ENCODE measurements around the gene SPDL1. TPM values are rescaled to one million over a fixed set of nuclear protein-coding genes. Genes with fewer than 3 reads are reported as not detected.

SPDL1 gene
- total RNA-seq, 1 donor = 10.9 TPM

- no peaks in the 10 kb centered on the region for H3K36me3 ChIP-seq (ENCODE audit: insufficient read depth, low read length)
- no peaks in the 10 kb centered on the region for H3K9me3 ChIP-seq (ENCODE audit: low read depth, low read length)
- no peaks in the 10 kb centered on the region for H3K27me3 ChIP-seq (ENCODE audit: insufficient read depth, low read length)
- no peak overlapping the region for H3K4me2 ChIP-seq (ENCODE audit: insufficient read depth, low read length)
- no peaks in the 10 kb centered on the region for H3K79me2 ChIP-seq (ENCODE audit: insufficient read depth, low read length)
- no peak for DNase-seq (ENCODE audit: insufficient read length, low spot score, missing footprints)
- no peak overlapping the region for H3K27ac ChIP-seq (ENCODE audit: low read depth, low read length)
- peaks cover 18% of the 10 kb centered on the region for H3K4me1 ChIP-seq (ENCODE audit: insufficient read depth, low read length)
- H3K4me3 ChIP-seq (ENCODE audit: insufficient read depth, low read length) = no peak overlapping the region
- H2AFZ ChIP-seq (ENCODE audit: low read length) = no peak overlapping the region
- no peaks in the 10 kb centered on the region for H4K20me1 ChIP-seq (ENCODE audit: insufficient read depth, low read length)
- TF ChIP-seq, protein P1, sequence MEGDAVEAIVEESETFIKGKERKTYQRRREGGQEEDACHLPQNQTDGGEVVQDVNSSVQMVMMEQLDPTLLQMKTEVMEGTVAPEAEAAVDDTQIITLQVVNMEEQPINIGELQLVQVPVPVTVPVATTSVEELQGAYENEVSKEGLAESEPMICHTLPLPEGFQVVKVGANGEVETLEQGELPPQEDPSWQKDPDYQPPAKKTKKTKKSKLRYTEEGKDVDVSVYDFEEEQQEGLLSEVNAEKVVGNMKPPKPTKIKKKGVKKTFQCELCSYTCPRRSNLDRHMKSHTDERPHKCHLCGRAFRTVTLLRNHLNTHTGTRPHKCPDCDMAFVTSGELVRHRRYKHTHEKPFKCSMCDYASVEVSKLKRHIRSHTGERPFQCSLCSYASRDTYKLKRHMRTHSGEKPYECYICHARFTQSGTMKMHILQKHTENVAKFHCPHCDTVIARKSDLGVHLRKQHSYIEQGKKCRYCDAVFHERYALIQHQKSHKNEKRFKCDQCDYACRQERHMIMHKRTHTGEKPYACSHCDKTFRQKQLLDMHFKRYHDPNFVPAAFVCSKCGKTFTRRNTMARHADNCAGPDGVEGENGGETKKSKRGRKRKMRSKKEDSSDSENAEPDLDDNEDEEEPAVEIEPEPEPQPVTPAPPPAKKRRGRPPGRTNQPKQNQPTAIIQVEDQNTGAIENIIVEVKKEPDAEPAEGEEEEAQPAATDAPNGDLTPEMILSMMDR (IDR thresholded peaks at IDR 0.05; ENCODE audit: extremely low read depth, low read depth, low read length) = no peak
Observed at GRCh38 chr5:169546346-169546745, 37.2 kb upstream of the SPDL1 start.

GRCh38 chr5:169547508-169547907 is 36.1 kb upstream of the SPDL1 start:
- peak overlapping the region; percentile 51 for H3K4me2 ChIP-seq (ENCODE audit: insufficient read depth, low read length)
- H3K9me3 ChIP-seq (ENCODE audit: low read depth, low read length) = no peaks in the 10 kb centered on the region
- no peak overlapping the region for H3K27ac ChIP-seq (ENCODE audit: low read depth, low read length)
- H3K4me3 ChIP-seq (ENCODE audit: insufficient read depth, low read length) = peak overlapping the region; percentile 14
- no peaks in the 10 kb centered on the region for H3K27me3 ChIP-seq (ENCODE audit: insufficient read depth, low read length)
- H4K20me1 ChIP-seq (ENCODE audit: insufficient read depth, low read length) = no peaks in the 10 kb centered on the region
- no peaks in the 10 kb centered on the region for H3K36me3 ChIP-seq (ENCODE audit: insufficient read depth, low read length)
- no peaks in the 10 kb centered on the region for H3K79me2 ChIP-seq (ENCODE audit: insufficient read depth, low read length)
- H2AFZ ChIP-seq (ENCODE audit: low read length) = peak overlapping the region; percentile 42
- peaks cover 18% of the 10 kb centered on the region for H3K4me1 ChIP-seq (ENCODE audit: insufficient read depth, low read length)
- TF ChIP-seq, protein P1 (IDR thresholded peaks at IDR 0.05; ENCODE audit: extremely low read depth, low read depth, low read length) = no peak
- no peak for DNase-seq (ENCODE audit: insufficient read length, low spot score, missing footprints)

GRCh38 chr5:169548315-169548714 is 35.3 kb upstream of the SPDL1 start:
- no peak for DNase-seq (ENCODE audit: insufficient read length, low spot score, missing footprints)
- Histone ChIP-seq H3K79me2 (ENCODE audit: insufficient read depth, low read length) (no peaks in the 10 kb centered on the region), H3K36me3 (ENCODE audit: insufficient read depth, low read length) (no peaks in the 10 kb centered on the region), H3K27ac (ENCODE audit: low read depth, low read length) (no peak overlapping the region), H3K9me3 (ENCODE audit: low read depth, low read length) (no peaks in the 10 kb centered on the region), H3K4me1 (ENCODE audit: insufficient read depth, low read length) (peaks cover 18% of the 10 kb centered on the region), H3K4me2 (ENCODE audit: insufficient read depth, low read length) (peak overlapping the region; percentile 51), H2AFZ (ENCODE audit: low read length) (no peak overlapping the region), H4K20me1 (ENCODE audit: insufficient read depth, low read length) (no peaks in the 10 kb centered on the region), H3K27me3 (ENCODE audit: insufficient read depth, low read length) (no peaks in the 10 kb centered on the region), H3K4me3 (ENCODE audit: insufficient read depth, low read length) (no peak overlapping the region)
- TF ChIP-seq, protein P1 (IDR thresholded peaks at IDR 0.05; ENCODE audit: extremely low read depth, low read depth, low read length) = peak; percentile 71

DNA sequence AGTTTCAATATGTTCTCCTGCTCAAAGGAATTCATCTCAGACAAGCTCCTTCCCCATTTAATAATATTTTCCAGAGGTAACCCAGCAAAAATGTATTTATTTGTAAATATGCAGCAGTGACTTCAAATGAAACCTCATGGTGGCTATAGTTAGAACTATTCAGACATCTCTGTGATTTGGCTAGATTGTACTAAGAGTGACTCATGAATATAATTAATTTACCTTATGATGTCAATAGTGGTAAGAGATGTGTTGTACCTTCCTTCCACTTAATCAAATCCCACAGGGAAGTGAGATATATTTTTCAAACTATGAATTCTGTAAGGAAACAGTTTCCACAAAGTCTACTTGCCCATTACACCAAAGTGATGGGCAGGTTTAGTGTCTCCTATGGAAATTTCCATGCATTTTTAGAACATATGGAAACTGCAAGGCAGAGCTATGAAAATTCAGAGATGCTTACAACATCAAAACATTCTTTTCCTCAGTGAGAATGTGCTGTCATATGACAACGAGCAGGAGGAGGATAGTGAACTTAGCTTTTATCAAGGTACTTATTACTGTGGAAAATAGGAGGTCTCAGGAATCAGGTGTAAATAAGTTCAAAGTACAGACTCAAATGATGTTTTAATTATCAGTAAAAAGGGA is 34.0 kb upstream of the SPDL1 start:
- H3K4me2 ChIP-seq (ENCODE audit: insufficient read depth, low read length) = no peak overlapping the region
- H3K4me1 ChIP-seq (ENCODE audit: insufficient read depth, low read length) = peaks cover 18% of the 10 kb centered on the region
- no peaks in the 10 kb centered on the region for H3K27me3 ChIP-seq (ENCODE audit: insufficient read depth, low read length)
- TF ChIP-seq, protein P1 (IDR thresholded peaks at IDR 0.05; ENCODE audit: extremely low read depth, low read depth, low read length) = no peak
- H3K27ac ChIP-seq (ENCODE audit: low read depth, low read length) = no peak overlapping the region
- no peak overlapping the region for H3K4me3 ChIP-seq (ENCODE audit: insufficient read depth, low read length)
- no peak for DNase-seq (ENCODE audit: insufficient read length, low spot score, missing footprints)
- H2AFZ ChIP-seq (ENCODE audit: low read length) = no peak overlapping the region
- no peaks in the 10 kb centered on the region for H4K20me1 ChIP-seq (ENCODE audit: insufficient read depth, low read length)
- H3K36me3 ChIP-seq (ENCODE audit: insufficient read depth, low read length) = no peaks in the 10 kb centered on the region
- no peaks in the 10 kb centered on the region for H3K79me2 ChIP-seq (ENCODE audit: insufficient read depth, low read length)
- no peaks in the 10 kb centered on the region for H3K9me3 ChIP-seq (ENCODE audit: low read depth, low read length)

Data from osteoblast (primary cell).